Left cardiac atrium (tissue), 2 donors: Measurements from ENCODE around the gene CACFD1. TPM values are rescaled to one million over a fixed set of nuclear protein-coding genes. Genes with fewer than 3 reads are reported as not detected.

Source experiments
- total RNA-seq, 2 donors: library from RNA; stranded (reverse); fragmentation: NEBNext Ultra II Directional; extraction: Animal tissue kit (Norgen Biotek cat#: 25700); gene quantifications; one replicate each; pipeline ENCODE4 v1.2.1, GENCODE V29; 2021
- donor health status: DM: no; HTN: yes; CAD: no; lungs with severe emphysema.
- donor health status: DM: yes; HTN: yes; CAD: no.

Gene CACFD1
- total RNA-seq, 2 donors from 2014 or later, result 9.6 to 13.0 TPM

Other genes with a start within 250 kb of the CACFD1 start
- 1 to 10 TPM; 1.7 to 2.1 TPM for gene ABO, start 184.8 kb upstream of the CACFD1 start, total RNA-seq
- 10 to 100 TPM; 11.1 to 12.2 TPM for gene SURF6, start 123.8 kb upstream of the CACFD1 start, total RNA-seq
- gene MED22, start 111.8 kb upstream of the CACFD1 start, total RNA-seq, result 10 to 100 TPM; 18.2 to 22.7 TPM
- gene RPL7A, start 111.8 kb upstream of the CACFD1 start, total RNA-seq, result 1,000 to 10,000 TPM; 1,074 to 1,076 TPM
- 10 to 100 TPM; 34.1 to 42.5 TPM for gene SURF1, start 103.5 kb upstream of the CACFD1 start, total RNA-seq
- 10 to 100 TPM; 10.6 to 15.5 TPM for gene SURF2, start 103.4 kb upstream of the CACFD1 start, total RNA-seq
- gene SURF4, start 83.9 kb upstream of the CACFD1 start, total RNA-seq, result 100 to 1,000 TPM in 1 of 2 donors, 10 to 100 TPM in 1; 95.4 to 127 TPM
- gene STKLD1, start 83.6 kb upstream of the CACFD1 start, total RNA-seq, result 1 to 10 TPM in 1 of 2 donors, under 1 TPM in 1; 0.77 to 1.1 TPM
- gene REXO4, start 42.0 kb upstream of the CACFD1 start, total RNA-seq, result 10 to 100 TPM; 12.2 to 12.6 TPM
- 1 to 10 TPM; 2.0 to 2.3 TPM for gene ADAMTS13, start 37.6 kb upstream of the CACFD1 start, total RNA-seq
- gene SLC2A6, start 19.1 kb downstream of the CACFD1 start, total RNA-seq, result 1 to 10 TPM; 4.3 to 7.4 TPM
- not detected for gene MYMK, start 65.0 kb downstream of the CACFD1 start, total RNA-seq
- gene ADAMTSL2, start 74.7 kb downstream of the CACFD1 start, total RNA-seq, result 10 to 100 TPM; 13.9 to 16.7 TPM
- under 1 TPM in 1 of 2 donors, not detected in 1; 0.37 TPM for gene FAM163B, start 149.4 kb downstream of the CACFD1 start, total RNA-seq
- not detected for gene DBH, start 176.4 kb downstream of the CACFD1 start, total RNA-seq